Measurements from ENCODE around the gene MICOS13.
A peak's percentile ranks its signal among the peaks of the same experiment; 100 is the strongest.
"Not testable (repeated sequence)": the region's sequence is repeated elsewhere in the genome, so short reads cannot be mapped to it uniquely, and the experiment has no call there.

The MICOS13 gene

DNA sequence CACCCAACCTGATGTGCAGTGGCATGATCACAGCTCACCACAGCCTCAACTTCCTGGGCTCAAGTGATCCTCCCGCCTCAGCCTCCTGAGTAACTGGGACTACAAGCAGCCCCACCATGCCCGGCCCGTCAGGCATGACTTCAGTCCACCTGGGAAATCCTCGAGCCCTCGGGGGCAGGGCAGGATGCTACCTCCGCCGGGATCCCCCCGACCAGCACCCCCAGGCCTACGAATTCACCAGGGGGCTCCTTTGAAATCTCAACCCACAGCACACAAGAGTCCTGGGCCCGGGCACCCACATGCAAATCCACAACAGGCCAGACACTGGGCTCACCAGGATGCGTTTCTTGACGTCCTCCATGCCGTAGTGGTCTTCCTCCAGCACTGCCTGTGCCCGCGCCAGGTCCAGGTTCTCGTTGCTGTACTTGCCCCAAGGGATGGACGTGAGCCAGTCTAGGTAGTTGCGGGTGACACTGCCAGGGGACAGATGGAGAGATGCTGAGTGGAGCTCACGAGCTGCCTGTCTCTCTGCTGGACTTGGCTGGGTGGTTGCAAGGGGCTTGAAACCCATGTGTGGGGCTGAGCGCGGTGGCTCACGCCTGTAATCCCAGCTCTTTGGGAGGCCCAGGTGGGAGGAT lies 20.3 kb upstream of the MICOS13 start:
- no peak for DNase-seq (ENCODE audit: low read depth in 2 of 2)

DNA sequence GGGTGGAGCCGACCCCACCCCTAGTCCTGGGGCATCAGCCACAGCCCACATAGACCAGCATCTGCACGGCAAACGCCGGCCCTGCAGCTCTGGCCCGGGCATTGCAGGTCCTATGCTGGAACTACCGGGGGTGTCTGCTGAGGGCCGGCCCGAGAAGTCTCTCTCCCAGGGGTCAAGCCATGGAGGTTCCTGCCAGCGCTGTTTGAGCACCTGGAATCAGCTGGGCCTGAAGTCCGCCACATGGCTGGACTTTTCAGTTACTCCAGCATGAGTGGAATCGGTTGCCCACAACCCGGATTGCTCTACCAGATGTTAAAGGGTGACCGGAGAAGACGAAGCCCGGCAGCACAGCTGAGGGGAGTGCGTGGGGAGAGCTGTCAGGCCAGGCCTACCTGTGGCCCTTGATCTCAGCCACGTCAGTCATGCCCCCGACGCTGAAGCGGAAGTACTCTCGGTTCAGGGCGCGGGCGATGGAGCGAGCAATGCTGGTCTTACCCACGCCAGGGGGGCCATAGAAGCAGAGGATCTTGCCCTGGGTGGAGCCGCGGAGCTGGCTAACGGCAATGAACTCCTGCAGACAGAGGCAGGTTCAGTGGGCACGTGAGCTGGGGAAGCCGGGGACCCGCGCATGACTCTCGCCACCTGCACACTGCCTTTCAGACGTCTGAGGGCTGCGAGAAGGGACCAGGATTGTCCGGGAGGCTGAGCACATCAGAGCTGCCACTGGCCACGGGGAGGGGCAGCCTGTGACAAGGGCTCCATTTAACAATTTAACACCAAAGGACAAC lies 18.5 kb upstream of the MICOS13 start:
- DNase-seq (ENCODE audit: low read depth in 2 of 2): no peak

DNA sequence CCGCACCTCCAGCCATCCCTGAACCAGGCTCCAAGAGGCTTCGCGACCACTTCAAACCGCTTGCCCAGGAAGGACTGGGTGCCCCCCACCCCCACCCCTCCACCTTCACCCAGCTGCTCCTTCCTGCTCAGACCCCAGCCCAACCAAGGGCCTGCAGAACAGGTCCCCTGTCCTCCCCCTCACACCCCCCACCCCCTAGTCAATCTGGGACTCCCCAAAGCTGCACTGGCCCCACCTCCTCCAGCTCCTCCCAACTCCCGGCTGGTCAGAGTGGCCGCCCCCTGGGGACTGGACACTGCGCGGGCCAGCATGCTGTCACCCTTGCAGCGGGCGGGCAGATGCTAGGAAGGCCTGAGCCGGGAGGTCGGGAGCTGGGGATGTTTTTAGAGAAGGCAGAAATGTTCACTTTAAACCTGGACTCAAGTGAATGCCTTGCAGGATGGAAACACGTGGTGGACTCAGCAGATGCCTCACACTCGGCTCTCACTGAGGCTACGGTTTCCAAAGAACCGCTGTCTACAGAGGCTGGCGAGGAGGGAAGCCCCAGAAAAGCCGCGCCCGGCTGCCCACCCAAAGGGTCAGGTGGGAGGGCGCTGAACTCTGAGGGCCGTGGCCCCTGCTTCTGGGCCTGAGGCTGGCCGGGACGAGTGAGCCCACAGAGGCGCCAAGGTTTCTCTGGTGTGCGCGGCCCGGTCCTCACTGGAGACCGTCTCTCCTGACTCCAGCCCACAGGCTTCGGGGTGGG lies 17.7 kb upstream of the MICOS13 start:
- no peak for DNase-seq (ENCODE audit: low read depth in 2 of 2)

DNA sequence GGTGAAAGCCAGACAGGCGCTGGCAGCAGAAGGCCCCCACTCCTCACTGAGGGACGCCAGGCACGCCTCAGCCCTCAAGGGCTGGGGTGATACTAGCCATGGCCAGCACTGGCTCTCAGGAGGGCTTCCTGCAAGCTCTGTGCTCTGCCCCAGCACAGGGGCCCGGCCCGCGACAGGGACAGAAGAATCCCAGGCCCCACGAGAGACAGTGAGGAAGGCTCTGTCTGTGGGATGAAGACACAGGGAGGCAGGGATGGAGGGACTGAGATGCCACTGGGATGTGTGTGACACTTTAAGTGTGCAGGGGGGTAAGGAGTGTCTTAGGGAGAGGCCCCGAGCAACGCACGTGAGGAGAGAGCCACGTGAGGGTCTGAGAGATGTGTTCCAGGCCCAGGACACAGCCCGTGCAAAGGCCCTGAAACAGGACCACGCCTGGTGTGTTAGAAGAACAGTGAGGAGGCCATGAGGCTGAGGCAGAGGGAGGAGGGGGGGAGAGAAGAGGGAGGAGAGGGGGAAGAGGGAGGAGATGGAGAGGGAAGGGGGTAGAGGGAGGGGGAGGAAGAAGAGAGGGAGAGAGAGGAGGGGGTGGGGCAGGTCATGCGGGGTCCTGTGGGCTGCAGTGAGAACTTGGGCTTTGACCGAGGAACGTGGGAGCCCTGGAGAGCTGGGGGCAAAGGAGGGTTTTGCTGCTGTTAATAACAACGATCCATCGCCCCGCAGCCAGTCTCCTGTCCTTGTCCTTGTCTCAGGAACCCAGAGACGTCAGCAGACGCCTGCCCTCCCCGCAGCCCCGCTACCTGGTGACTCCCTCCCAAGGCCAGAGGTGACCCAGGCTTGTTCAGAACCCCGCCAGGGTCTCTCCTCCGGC lies 16.9 kb upstream of the MICOS13 start:
- DNase-seq (ENCODE audit: low read depth in 2 of 2): no peak

DNA sequence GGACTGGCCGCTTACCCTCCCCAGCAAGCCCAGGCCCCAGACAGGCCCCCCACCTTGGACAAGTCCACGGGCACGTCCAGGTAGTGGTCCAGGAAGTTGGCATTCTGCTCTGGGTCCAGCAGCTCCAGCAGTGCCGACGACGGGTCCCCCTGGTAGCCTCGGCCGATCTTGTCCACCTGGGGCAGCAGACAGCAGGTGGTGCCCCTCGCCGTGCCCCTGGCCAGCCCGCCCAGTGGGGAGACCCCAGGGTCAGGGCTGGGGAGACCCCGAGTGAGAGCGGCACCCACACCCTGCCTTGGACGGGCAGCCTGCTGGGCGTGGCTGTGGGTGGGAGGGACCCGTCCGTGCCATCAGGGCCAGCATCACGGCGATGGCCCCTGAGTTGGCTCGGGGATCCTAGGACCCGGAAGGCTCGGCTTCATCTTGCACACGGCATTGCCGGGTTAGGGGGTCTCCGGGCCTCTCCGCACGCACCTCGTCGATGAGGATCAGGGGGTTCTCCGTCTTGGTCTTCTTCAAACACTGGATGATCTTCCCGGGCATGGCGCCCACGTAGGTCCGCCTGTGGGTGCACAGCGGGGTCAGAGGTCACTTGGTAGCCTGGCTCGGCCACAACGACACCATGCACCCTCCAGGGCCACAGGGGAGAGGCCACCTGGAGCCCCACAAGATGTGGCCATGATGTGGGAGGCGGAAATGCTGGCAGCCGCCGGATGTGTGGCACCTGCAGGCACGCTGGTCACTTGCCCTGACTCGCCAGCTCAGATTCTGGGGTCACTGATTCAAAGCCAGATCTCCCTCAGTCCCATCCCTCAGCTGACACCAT lies 16.1 kb upstream of the MICOS13 start:
- no peak for DNase-seq (ENCODE audit: low read depth in 2 of 2)

DNA sequence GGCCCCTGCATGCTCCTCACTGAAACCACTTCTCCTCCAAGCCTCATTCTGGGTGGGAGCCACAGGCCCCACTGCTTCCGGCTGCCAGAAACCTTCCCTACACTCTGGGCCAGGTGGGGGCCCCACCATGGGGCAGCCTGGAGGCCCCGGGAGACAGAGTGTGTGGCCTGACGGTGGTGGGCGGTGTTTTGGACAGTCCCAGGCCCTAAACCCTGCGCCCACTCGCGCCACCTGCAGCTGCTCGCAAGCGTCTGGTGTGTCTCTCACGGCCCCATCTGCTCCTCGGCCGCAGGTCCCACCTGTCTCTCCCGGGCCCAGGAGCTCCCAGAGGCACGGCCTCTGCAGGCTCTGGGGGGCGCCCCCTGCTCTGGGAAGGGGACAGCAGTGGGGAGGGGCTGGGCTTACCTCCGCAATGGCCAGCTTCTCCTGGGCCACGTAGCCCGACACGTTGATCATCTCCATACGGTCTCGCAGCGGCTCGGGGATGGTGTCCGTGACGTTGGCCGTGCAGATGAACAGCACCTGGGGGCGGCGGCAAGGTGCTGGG lies 15.4 kb upstream of the MICOS13 start:
- DNase-seq (ENCODE audit: low read depth in 2 of 2): no peak

DNA sequence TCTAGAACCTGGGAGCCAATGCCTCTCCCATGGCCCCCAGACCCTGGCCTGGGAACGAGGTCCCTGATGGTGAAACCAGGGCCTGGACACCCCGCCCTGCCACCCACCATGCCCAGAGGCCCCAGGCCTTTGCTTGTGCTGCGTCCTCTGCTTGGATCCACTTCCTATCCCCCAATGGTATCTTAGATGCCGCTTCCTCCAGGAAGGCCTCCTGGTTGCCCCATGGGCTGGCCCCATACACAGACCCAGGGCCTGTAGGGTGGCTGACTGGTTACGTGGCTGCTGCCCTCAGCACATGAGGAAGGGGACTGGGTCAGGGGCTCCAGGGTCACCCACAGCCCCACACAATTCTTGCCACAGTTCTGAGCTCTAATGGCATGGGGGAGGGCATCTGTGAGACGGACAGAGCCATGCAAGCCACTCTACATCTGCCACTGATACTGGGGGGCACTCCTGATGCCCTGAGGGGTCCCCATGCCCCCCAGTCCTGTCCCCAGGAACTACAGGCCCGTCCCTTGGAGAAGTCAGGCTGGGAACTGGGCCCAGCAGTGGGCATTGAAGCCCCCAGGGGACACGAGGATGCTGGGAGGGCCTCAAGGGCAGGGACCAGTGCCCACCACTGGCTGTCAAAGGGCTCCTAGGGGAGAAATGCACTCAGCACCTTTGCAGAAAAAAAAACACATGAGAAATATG lies 14.8 kb upstream of the MICOS13 start:
- no peak for DNase-seq (ENCODE audit: low read depth in 2 of 2)

DNA sequence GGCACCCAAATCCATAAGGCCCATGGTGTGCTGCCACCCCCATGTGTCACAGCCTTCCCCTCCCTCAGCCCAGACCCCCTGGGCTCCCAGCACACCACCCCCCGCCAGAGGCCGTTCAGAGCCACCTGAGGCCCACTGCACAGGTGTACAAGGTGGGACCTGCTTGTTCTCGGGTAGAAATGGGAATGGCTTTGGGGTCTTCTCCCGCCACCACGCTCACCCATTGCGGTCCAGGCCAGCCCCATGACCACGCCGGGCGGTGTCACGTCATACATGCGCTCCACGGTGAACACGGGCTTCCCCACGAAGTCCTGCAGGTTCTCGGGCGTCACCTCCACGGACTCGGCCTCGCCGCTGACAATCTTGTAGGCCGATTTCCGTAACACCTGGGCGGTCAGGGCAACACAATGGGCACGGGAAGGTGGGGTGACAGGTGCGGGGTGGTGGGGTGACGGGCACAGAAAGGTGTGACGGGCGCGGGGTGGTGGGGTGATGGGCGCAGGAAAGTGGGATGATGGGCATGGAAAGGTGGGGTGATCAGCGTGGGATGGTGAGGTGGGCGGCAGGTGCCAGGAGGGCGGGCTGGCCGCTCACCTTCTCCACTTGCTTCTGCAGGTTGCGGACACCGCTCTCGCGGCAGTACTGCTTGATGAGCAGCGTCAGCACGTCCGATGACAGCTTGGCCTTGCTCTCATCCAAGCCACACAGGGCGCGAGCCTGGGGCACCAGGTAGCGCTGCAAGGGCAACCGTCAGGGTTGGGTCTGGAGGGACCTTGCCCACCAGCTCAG lies 14.0 kb upstream of the MICOS13 start:
- DNase-seq (ENCODE audit: low read depth in 2 of 2): no peak

DNA sequence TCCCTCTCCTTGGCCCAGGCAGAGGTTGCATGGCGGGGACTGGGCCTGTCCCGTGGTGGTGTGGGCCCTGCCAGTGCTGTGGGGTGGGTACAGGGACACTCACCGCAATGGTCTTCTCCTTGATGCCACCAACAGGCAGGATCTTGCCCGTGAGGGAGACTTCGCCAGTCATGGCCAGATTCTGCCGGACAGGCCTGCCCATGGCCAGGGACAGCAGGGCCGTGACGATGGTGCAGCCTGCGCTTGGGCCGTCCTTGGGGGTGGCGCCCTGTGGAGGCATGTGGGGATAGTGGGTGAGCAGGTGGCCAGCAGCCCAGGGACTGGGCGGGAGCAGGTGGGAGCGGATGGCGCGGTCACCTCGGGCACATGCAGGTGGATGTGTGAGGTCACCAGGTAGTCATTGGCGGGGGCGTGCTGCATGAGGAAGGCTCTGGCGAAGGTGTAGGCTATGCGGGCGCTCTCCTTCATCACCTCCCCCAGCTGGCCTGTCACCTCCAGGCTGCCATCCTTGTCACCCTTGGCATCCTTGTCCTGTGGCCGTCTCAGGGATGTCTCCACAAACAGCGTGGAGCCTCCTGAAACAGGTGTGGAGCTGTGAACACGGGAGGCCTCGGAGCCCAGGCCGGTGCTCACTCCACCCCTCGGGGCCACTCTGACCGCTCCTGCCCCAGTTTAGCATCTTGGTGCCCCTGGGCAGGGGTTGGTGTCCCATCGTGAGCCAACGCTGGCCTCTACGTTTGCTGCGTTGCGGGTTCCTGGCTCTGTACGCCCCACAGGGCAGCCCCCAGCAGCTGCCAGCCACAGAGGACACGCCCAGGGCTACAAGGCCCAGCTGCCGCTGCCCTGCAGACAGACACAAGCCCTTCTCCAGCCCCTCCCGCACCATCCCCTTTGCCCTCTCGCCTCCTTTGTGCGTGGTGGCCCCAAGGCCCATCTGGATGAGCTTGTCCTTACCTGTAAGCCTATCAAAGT lies 13.2 kb upstream of the MICOS13 start:
- DNase-seq (ENCODE audit: low read depth in 2 of 2): no peak

DNA sequence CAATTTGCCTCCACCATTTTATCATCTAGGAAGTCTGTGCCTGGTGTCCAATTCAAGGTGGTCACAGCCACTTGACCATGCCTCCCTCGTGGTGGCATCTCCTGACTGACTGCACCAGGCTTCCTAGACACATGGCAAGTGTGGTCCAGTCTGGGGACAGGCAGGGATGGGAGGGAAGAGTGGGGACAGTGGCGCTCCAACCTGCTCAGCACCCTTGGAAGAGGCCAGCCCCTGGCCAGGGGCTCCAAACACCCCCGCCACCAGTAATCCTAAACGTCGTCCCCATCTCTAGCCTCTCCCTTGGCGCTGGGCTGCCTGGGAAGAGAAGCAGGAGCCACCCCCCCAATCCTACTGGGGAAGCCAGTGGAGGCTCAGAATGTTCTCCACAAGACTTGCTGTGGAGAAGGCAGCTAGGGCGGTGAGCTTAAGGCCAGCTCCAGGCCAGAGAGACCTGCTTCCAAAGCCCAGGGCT lies 12.4 kb upstream of the MICOS13 start:
- no peak for DNase-seq (ENCODE audit: low read depth in 2 of 2)

DNA sequence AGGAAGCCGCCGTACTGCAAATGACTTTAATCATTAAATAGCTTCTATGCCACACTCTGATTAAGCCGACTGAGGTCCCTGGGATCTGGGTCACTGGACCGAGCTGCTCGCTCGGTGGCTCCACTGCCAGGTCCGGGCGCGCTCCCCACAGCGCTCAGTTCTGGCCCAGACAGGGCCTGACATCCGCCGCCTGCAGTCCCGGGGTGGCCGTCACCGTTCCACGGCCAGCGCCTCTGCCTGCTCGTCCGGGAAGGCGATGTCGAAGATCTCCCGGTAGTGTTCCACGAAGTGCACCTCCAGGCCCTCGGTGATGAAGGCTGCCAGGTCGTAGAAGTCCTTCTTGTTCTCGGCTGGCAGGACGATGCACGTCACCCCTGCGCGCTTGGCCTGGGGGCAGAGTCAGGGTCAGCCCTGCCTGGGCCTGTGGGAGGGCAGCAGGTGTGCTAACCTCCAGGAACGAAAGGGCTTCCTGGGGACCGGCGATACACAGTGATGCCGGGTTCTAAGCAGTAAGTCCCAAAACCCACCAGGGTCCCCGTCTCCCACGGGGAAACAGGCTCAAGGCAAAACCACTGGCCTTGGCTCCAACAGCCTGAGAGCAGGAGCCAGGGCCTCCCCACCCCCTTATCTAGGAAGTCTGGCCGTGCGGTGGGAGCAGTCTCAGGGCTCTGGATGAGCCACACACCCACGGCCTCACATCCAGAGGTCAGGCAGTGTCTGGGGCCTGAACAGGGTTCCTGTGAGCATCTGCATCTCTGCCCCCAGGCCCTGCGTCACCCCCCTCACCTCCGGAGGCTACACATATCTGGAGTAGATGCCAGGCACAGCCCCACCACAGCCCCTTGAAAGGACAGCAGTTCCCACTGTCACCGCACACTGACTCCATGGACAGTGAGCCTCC lies 11.8 kb upstream of the MICOS13 start:
- DNase-seq (ENCODE audit: low read depth in 2 of 2): no peak

DNA sequence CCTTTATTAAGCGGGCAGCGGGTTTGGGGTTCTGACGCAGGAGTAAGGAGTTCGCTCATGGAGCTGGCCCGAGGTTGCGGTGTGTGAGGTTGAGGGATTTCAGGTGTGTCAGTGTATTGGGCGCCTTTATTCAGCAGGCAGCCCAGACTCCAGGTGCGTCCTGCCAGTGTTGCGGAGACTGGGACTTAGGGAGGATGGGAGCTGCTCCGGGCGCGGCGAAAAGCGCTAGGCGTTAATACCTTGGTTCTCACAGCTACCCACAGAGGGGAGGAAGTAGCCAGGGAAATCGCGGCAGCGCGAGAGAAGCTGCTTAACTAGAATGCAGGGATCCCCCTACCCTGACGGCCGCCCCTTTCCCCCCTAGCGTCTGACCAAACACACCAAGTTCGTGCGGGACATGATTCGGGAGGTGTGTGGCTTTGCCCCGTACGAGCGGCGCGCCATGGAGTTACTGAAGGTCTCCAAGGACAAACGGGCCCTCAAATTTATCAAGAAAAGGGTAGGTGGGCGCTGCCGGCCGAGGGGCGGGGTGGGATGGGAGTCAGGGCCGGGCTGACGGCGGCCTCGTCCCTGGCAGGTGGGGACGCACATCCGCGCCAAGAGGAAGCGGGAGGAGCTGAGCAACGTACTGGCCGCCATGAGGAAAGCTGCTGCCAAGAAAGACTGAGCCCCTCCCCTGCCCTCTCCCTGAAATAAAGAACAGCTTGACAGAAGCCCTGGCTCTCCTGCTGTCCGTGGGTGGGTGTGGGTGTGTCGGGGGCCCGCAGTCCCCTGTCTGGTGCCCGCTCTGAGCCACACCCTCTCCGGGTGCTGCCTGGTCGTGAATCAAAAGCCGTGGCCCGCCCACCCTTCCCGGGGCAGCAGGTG lies 10.9 kb upstream of the MICOS13 start:
- DNase-seq (ENCODE audit: low read depth in 2 of 2): peak; percentile 42 to 62

DNA sequence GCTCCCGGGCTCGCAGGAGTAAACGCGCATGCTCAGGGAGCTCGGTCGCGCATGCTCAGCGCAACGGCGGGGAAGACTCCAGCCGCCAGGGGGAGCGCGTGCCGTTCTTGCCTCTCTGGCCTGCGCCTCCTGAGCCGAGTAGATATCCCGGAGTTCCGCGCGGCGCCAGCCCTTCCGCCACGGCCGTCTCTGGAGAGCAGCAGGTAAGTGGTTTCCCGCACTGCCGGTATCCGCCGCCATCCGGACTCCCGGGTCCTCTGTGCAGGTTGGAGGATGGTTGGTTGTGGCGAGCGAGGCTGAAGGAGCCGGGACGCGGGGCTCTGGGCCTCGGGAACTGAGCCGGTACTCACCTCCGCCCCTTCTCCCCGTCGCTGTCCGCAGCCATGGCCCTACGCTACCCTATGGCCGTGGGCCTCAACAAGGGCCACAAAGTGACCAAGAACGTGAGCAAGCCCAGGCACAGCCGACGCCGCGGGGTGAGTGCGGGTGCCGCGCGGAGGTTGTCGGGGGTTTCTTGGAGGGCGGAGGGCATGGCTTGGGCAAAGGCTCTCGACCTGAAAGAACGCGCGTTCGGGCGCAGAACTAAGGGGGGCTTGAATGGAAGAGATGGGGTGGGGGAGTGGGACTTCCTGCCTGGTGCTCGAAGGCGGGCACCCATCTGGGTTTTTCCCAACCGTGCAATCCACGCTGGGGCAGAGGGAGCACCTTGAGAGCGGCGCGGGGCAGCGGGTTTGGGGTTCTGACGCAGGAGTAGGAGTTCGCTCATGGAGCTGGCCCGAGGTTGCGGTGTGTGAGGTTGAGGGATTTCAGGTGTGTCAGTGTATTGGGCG lies 10.0 kb upstream of the MICOS13 start, which contains the start of gene RPL36:
Gene RPL36, plus strand, starts transcription at position 171 of the 830 bp plus-strand sequence. Its CDS starts 213 bp downstream, at position 384.
- DNase-seq (ENCODE audit: low read depth in 2 of 2): peak; percentile 94 to 98

DNA sequence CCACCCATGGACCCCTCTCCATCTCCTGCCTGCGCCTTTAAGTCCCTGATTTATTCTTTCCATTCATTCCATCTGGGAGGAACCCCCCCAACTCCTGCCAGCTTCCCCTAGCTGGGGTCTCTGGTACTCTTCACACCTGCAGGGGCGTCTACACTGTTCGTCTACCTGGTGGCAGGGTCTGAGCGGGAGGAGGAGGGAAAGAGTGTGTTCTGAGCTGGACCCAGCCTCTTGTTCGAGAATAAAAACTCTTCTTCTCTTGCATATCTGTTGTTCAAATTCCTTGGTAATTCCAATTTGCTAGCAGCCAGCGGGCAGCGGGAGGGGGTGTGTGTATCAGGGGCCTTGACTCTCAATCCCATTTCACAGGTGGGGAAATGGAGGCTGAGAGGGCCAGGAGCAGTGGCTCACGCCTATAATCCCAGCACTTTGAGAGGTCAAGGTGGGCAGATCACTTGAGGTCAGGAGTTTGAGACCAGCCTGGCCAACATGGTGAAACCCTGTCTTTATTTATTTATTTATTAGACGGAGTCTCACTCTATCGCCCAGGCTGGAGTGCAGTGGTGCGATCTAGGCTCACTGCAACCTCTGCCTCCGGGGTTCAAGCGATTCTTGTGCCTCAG lies 8.1 kb upstream of the MICOS13 start:
- not testable (repeated sequence) for DNase-seq (ENCODE audit: low read depth in 2 of 2)

Data from activated CD8-positive, alpha-beta memory T cell treated with anti-CD3 and anti-CD28 coated beads for 4 hours (primary cell).